RPMI8226 (cell line): ENCODE results near the gene PTOV1.

Experiments used
- DNase-seq: peaks from one replicate; pipeline ENCODE4 v3.0.0-alpha.2; 2015

PTOV1 gene

GRCh38 chr19:49850487-49851342, at the start of gene PTOV1:
TSS of gene PTOV1 (plus strand) at chr19:49851159.
- DNase-seq: peak; percentile 94

GRCh38 chr19:49801401-49801888, 49.5 kb upstream of the PTOV1 start:
- no peak for DNase-seq

GRCh38 chr19:49801966-49802661, 48.8 kb upstream of the PTOV1 start:
- DNase-seq: no peak

GRCh38 chr19:49802836-49803528, 48.0 kb upstream of the PTOV1 start:
- no peak for DNase-seq

GRCh38 chr19:49803529-49803856, 47.5 kb upstream of the PTOV1 start:
- DNase-seq: no peak

GRCh38 chr19:49805822-49806619, 44.9 kb upstream of the PTOV1 start:
- DNase-seq: no peak

- DNase-seq: no peak
Observed at GRCh38 chr19:49806620-49806959, 44.4 kb upstream of the PTOV1 start.

- no peak for DNase-seq
Observed at GRCh38 chr19:49807058-49807903, 43.7 kb upstream of the PTOV1 start.

- DNase-seq: no peak
Observed at GRCh38 chr19:49807904-49808675, 42.9 kb upstream of the PTOV1 start.

GRCh38 chr19:49808711-49809159, 42.2 kb upstream of the PTOV1 start:
- DNase-seq: peak; percentile 86

- peak; percentile 68 for DNase-seq
Observed at GRCh38 chr19:49809160-49809940, 41.6 kb upstream of the PTOV1 start.

- no peak for DNase-seq
Observed at GRCh38 chr19:49809941-49810389, 41.0 kb upstream of the PTOV1 start.

- DNase-seq: no peak
Observed at GRCh38 chr19:49811328-49811727, 39.6 kb upstream of the PTOV1 start.

GRCh38 chr19:49812452-49812996, 38.4 kb upstream of the PTOV1 start:
- DNase-seq: no peak

GRCh38 chr19:49812997-49813861, 37.7 kb upstream of the PTOV1 start, which contains the start of gene FUZ:
TSS of gene FUZ (minus strand) at chr19:49813292. CDS start at chr19:49813106, 186 bp downstream.
- DNase-seq: peak; percentile 97

GRCh38 chr19:49814010-49814409, 36.9 kb upstream of the PTOV1 start:
- DNase-seq: no peak

GRCh38 chr19:49816590-49816989, 34.4 kb upstream of the PTOV1 start:
- no peak for DNase-seq

- peak; percentile 91 for DNase-seq
Observed at GRCh38 chr19:49817964-49818648, 32.9 kb upstream of the PTOV1 start, which contains the start of gene MED25. TSS of gene MED25 (plus strand) at chr19:49818289. CDS start at chr19:49818342, 53 bp downstream.
